GM18870 (cell line): ENCODE results near the gene FKBP11.
"Not testable (repeated sequence)": the region's sequence is repeated elsewhere in the genome, so short reads cannot be mapped to it uniquely, and the experiment has no call there.

Experiments
- ATAC-seq: cut with Tn5 transposase; IDR thresholded peaks from one replicate; pipeline ENCODE4 v1.9.1; 2021; ENCODE audit warnings: moderate library complexity; ENCODE audit not compliant: unreplicated experiment

The FKBP11 gene

DNA sequence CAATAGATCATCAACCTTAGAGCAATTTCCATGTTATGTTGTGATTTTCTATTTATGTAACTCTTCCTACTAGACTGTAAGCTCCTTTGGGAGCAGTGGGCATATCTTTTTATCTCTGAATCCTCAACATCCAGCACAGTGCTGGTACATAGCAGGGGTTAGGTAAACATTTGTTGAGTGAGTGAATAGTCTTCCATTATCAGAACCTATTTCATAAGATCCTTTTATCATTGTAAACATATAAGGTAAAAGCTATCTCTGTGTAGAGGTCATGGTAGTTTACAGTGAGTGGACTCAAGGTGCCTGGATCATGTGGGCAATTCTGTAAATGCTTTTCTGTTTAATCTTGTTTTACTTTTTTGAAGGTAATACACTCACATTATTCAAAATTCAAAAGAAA, 15.1 kb downstream of the FKBP11 start:
- ATAC-seq, result no peak

DNA sequence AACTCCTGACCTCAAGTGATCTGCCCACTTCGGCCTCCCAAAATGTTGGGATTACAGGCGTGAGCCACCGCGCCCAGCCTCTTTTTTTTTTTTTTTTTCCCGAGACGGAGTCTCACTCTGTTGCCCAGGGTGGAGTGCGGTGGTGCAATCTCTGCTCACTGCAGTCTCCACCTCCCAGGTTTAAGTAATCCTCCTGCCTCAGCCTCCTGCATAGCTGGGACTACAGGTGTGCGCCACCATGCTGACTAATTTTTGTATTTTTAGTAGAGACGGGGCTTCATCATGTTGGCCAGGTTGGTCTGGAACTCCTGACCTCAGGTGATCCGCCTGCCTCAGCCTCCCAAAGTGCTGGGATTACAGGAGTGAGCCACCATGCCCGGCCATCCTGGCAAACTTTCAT, 15.6 kb downstream of the FKBP11 start:
- ATAC-seq, result not testable (repeated sequence)

DNA sequence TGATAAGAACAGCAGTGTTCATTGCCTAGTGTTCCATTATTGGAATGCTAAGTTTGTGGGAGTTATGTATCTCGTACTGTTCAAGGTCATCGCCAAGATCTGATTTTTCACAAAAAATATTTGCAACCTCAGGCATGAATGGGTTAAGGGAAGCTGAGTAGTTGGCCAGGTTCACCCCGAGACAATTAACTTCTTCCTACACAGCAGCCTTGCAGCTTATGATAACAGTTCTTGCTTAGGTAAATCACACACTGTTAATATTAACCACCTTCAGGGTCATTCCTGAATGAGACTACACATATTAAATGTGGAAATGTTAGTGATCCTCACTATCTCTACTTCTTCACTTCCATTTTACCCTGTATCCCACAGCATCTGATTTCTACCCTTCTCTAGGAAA, 18.0 kb downstream of the FKBP11 start:
- ATAC-seq, result no peak

GRCh38 chr12:48903982-48904411, 21.3 kb downstream of the FKBP11 start:
- peak; percentile 47 for ATAC-seq

- ATAC-seq, result no peak
Measured at GRCh38 chr12:48903363-48903981, 21.8 kb downstream of the FKBP11 start.

DNA sequence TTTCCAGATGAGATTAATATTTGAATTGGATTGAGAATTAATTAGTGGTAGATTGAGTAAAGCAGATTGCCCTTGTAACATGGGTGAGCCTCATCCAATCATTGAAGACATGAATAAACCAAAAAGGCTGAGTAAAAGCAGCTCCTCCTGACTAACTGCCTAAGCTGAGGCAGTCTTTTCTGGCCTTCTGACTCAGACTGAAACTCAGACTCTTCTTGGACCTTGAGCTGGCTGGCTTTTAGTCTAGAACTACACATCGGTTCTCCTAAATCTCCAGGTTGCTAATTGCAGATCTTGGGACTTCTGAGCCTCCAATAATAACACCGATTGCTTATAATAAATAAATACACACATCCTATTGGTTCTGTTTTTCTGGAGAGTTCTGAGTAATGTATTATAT, 24.0 kb downstream of the FKBP11 start:
- no peak for ATAC-seq

- ATAC-seq, result no peak
Measured at GRCh38 chr12:48899651-48900050, 25.6 kb downstream of the FKBP11 start.

DNA sequence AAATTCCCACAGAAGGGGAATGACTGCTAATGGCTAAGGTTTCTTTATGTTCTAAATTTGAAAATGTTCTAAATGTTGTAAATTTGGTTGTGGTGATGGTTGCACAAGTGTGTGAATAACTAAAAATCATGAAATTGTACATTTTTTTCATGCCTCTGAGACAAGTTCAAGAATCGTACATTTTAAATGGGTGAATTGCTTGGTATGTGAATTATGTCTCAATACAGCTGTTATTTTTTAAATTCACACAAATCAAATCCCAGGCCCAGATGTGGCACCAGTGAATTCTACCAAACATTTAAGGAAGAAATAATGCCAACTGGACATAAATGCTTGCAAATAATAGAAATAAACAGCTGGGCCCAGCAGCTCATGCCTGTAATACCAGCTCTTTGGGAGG, 31.0 kb downstream of the FKBP11 start:
- no peak for ATAC-seq

GRCh38 chr12:48890657-48891418, 34.5 kb downstream of the FKBP11 start:
- no peak for ATAC-seq

DNA sequence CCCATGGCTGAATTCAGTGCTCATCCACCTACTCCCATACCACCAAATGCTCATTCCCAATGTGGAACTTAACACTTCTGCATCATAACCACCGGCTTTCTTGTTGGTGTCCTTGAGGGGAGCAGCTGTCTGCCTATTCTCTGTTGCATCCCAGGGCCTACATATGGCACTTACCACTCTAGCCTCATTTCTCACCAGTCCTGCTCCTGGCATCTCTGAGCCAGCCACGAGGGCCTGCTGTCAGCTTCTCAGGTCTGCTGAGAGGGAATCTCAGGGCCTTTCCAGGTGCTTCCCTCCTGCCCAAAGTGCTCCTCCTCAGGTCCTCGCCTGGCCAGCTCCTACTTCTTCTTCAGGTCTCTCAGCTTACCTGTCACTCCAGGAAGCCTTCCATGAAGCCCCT, 35.6 kb downstream of the FKBP11 start:
- ATAC-seq, result no peak

DNA sequence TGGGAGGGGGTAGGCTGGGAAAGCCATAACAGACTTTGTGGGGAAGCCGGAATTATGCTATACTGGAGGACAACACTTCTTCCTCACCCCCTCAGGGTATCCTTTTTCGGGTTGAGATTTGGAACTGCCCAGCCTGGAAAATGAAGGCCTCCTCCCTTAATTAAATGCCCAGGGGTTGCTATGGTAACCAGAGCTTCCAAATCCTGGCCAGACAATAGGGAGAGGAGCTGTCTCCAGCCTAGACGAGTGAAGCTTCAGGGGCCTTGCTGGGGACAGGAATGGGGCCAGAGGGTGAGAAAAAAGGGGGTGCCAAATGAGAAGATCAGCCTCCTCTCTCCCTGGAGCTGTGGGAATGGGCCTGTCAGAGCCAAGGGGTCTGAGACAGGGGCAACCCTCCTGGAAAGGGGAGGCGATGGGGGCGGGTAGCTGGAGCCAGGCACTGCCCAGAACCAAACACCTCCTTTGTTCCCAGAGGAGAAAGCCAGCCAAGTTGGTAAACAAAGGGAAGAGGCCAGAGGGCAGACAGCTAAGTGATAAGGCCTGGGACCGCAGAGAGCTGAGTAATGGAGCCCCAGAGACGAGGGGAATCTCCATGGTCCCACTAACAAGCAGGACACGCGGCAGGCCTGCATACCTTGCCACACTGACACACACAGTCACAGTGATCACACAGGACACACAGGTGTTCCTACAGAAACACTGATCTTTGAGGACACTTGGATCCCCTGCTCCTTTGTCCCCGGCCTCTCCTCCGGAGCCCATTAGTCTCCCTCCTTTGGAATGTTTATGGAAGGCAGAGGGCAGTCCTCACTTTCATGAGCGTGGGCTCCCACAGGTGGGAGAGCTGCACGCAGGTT, 41.8 kb downstream of the FKBP11 start:
- no peak for ATAC-seq

DNA sequence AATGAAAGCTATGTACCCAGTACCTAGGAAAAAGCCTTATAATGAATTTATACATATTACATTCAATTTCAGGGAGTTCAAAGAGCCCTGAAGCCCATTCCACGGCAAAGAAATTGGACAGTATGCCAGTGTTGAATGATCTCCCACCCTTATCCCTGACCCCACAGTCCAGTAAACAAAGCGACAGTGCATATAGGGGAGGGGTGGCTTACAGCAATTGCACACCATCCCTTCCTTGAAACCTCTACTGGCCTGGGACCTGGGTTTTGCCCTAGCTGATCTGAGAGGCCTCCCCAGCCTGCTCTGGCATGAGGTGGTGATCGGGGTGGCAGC, 42.4 kb downstream of the FKBP11 start:
- ATAC-seq, result no peak

GRCh38 chr12:48882315-48882687, 43.0 kb downstream of the FKBP11 start:
- ATAC-seq, result no peak

GRCh38 chr12:48881686-48882314, 43.5 kb downstream of the FKBP11 start:
- ATAC-seq, result no peak

GRCh38 chr12:48880647-48881046, 44.6 kb downstream of the FKBP11 start:
- no peak for ATAC-seq

GRCh38 chr12:48878548-48878947, 46.7 kb downstream of the FKBP11 start:
- ATAC-seq, result no peak

DNA sequence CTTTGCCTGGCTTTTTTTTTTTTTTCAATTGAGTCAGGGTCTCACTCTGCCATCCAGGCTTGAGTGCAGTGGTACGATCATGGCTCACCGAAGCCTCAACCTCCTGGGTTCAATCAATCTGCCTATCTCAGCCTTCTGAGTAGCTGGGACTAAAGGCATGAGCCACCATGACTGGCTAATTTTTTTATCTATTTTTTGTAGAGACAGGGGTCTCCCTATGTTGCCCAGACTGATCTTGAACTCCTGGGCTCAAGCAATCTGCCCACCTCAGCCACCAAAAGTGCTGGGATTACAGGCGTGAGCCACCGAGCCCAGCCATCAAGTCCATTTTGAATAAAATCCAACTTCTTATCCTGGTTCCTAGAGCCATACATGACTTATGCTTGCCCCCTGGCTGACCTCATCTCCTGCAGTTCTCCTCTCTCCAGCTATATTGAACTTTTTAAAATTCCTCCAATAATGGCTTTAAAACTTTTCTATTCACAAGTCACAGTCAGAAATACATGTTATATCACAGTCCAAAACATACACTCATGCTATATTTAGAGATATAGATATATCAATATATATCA, 49.3 kb downstream of the FKBP11 start:
- no peak for ATAC-seq

DNA sequence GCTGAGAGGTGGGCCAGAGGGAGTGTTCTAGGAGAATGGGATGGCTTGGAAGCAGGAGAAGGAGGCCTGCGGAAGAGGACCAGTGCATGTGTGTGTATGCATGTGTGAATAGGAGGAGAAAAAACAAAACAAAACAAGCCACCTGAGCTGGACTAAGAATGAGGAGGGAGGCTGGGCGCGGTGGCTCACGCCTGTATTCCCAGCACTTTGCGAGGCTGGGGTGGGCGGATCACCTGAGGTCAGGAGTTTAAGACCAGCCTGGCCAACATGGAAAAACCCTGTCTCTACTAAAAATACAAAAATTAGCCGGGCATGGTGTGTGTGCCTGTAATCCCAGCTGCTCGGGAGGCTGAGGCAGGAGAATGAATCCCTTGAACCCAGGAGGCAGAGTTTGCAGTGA, 51.8 kb downstream of the FKBP11 start:
- not testable (repeated sequence) for ATAC-seq

GRCh38 chr12:48873096-48873495, 52.2 kb downstream of the FKBP11 start:
- no peak for ATAC-seq
